Duodenal mucosa (tissue), 2 donors: Measurements from ENCODE around the gene TBC1D12.

Experiments used
- H3K27ac ChIP-seq: one replicate; pipeline ENCODE4 v1.7.0; 2013; ENCODE audit warnings: low read depth, low read length
- H3K27me3 ChIP-seq, 2 donors: one replicate each; pipeline ENCODE4 v1.7.0; 2013; ENCODE audit warnings: low read length in 2 of 2, control low read depth in 1 of 2; ENCODE audit not compliant: insufficient read depth in 2 of 2, control insufficient read depth in 1 of 2
- H3K36me3 ChIP-seq, 2 donors: one replicate each; pipeline ENCODE4 v1.7.0; 2013; ENCODE audit warnings: low read length in 2 of 2, control low read depth in 1 of 2; ENCODE audit not compliant: insufficient read depth in 2 of 2, control insufficient read depth in 1 of 2
- H3K4me1 ChIP-seq, 2 donors: one replicate each; pipeline ENCODE4 v1.7.0; 2013; ENCODE audit warnings: low read length in 2 of 2, control low read depth in 1 of 2; ENCODE audit not compliant: insufficient read depth in 2 of 2, control insufficient read depth in 1 of 2
- H3K4me3 ChIP-seq, 2 donors: one replicate each; pipeline ENCODE4 v1.7.0; 2013; ENCODE audit warnings: low read length in 2 of 2, low read depth in 1 of 2
- H3K9ac ChIP-seq, 2 donors: one replicate each; pipeline ENCODE4 v1.7.0; 2013; ENCODE audit warnings: low read length in 2 of 2, low read depth in 1 of 2
- H3K9me3 ChIP-seq, 2 donors: one replicate each; pipeline ENCODE4 v1.7.0; 2013; ENCODE audit warnings: low read length in 2 of 2, control low read depth in 1 of 2; ENCODE audit not compliant: control insufficient read depth in 1 of 2

TBC1D12 gene

DNA sequence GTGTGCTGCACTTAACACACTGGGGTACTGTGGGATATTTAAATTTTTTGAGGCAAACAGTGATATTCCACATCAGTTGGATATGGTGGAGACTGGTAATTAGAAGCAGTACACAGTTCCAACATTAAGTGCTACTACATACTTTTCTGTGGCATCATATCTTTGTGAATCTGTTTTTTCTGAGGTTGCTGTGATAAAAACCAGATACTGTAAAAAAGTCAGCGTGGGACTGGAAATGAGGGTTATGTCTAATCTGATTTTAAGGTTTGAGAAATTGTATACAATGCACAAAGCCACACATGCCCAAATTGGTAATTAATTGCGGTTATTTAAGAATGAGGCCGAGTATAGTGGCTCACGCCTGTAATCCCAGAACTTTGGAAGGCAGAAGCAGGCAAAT lies 41.2 kb downstream of the TBC1D12 start:
- Histone ChIP-seq H3K27me3 (no peaks in the 10 kb centered on the region), H3K9ac (no peak overlapping the region), H3K9me3 (no peaks in the 10 kb centered on the region), H3K4me1 (peaks cover 5 to 8% of the 10 kb centered on the region in 2 donors), H3K36me3 (no peaks in the 10 kb centered on the region), H3K4me3 (no peak overlapping the region), H3K27ac (no peak overlapping the region)

DNA sequence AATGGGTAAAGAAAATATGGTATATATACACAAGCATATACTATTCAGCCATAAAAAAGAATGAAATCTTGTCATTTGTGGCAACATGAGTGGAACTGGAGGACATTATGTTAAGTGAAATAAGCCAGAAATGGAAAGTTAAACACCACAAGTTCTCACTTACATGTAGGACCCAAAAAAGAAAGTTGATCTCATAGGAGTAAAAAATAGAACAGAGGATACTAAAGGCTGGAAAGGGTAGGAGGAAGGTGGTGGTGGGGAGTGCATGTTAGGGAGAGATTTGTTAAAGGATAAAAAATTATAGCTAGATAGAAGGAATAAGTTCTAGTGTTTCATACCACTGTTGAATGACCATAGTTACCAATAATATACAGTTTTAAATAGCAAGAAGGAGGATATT lies 48.4 kb downstream of the TBC1D12 start:
- peaks cover 0 to 4% of the 10 kb centered on the region in 2 donors for H3K9me3 ChIP-seq
- H3K36me3 ChIP-seq: peaks cover 0 to 3% of the 10 kb centered on the region in 2 donors
- H3K9ac ChIP-seq: no peak overlapping the region
- no peaks in the 10 kb centered on the region for H3K4me1 ChIP-seq
- H3K27ac ChIP-seq: no peak overlapping the region
- no peak overlapping the region for H3K4me3 ChIP-seq
- H3K27me3 ChIP-seq: no peaks in the 10 kb centered on the region

DNA sequence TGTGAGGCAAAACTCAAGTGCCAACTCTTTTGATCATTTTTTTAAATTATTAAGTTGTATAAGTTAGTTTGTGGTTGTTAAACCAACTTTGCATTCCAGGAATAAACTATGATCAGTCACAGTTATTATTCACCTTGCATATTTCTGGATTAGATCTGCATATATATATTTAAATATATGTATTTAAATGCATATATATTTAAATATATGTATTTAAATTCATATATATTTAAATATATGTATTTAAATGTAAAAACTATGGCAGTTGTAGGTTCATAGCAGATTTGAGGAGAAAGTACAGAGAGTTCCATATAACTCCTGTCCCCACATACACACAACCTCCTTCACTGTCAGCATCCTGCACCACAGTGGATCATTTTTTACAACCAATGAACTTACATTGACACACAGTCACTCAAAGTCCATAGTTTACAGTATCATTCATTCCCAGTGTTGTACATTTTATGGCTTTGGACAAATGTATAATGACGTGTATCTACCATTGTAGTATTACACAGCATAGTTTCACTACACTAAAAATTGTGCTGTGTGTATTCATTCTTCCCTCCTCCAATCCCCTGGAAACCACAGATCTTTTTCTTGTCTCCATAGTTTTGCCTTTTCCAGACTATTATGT lies 49.7 kb downstream of the TBC1D12 start:
- no peak overlapping the region for H3K4me3 ChIP-seq
- peaks cover 0 to 3% of the 10 kb centered on the region in 2 donors for H3K36me3 ChIP-seq
- H3K4me1 ChIP-seq: no peaks in the 10 kb centered on the region
- H3K9me3 ChIP-seq: peaks cover 0 to 4% of the 10 kb centered on the region in 2 donors
- H3K9ac ChIP-seq: no peak overlapping the region
- H3K27me3 ChIP-seq: no peaks in the 10 kb centered on the region
- no peak overlapping the region for H3K27ac ChIP-seq

DNA sequence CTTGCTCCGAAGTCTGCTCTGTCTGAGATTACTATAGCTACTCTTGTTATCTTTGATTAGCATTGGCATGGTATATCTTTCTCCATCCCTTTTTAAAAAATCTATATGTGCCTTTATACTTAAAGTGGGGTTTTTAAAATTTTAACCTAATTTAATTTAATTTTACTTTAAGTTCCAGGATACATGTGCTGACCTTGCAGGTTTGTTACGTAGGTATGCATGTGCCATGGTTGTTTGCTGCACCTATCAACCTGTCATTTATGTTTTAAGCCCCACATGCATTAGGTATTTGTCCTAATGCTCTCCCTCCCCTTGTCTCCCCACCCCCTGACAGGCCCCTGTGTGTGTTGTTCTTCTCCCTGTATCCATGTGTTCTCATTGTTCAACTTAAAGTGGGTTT lies 54.6 kb downstream of the TBC1D12 start:
- Histone ChIP-seq H3K27me3 (no peaks in the 10 kb centered on the region), H3K36me3 (peaks cover 0 to 10% of the 10 kb centered on the region in 2 donors), H3K9me3 (peaks cover 0 to 3% of the 10 kb centered on the region in 2 donors)

DNA sequence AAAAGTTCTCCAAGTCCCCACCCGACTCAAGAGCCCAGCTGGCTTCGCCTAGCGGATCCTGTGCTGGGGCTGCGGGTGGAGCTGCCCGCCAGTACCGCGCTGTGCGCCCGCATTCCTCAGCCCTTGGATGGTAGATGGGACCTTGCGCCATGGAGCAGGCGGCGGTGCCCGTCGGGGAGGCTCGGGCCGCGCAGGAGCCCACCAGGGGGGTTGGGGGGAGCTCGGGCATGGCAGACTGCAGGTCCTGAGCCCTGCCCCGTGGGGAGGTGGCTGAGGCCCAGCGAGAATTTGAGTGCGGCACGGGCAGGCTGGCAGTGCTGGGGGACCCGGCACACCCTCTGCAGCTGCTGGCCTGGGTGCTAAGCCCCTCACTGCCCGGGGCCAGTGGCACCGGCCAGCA lies 57.0 kb downstream of the TBC1D12 start:
- H3K27ac ChIP-seq: no peak overlapping the region
- peaks cover 0 to 10% of the 10 kb centered on the region in 2 donors for H3K36me3 ChIP-seq
- peaks cover 0 to 3% of the 10 kb centered on the region in 2 donors for H3K9me3 ChIP-seq
- no peaks in the 10 kb centered on the region for H3K27me3 ChIP-seq
- H3K9ac ChIP-seq: no peak overlapping the region
- H3K4me1 ChIP-seq: no peaks in the 10 kb centered on the region
- no peak overlapping the region for H3K4me3 ChIP-seq

More for the DNA sequence above, 54.6 kb downstream of the TBC1D12 start:
- no peaks in the 10 kb centered on the region for H3K4me1 ChIP-seq
- no peak overlapping the region for H3K4me3 ChIP-seq
- no peak overlapping the region for H3K9ac ChIP-seq
- H3K27ac ChIP-seq: no peak overlapping the region

DNA sequence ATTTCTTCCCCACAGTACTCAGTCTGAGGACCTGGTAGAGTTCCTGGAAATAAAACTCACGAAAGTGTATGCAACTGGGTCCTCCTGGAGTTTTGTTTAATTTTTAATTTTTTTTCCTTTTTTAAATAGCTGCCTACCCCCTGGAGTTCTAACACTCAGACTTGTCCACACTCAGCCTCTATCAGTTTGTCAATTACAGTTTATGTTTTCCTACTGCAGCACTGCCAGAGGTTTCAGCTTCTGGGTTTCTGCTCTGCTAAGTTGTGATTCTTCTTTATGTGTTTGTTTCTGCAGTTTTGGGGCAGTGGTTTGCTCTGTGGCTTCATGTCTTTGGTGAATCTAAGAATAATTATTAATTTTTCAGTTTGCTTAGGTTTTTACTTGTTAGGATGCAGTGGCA lies 59.2 kb downstream of the TBC1D12 start:
- no peak overlapping the region for H3K9ac ChIP-seq
- no peak overlapping the region for H3K4me3 ChIP-seq
- no peak overlapping the region for H3K27ac ChIP-seq
- H3K9me3 ChIP-seq: peaks cover 0 to 3% of the 10 kb centered on the region in 2 donors
- no peaks in the 10 kb centered on the region for H3K4me1 ChIP-seq
- peaks cover 0 to 10% of the 10 kb centered on the region in 2 donors for H3K36me3 ChIP-seq
- no peaks in the 10 kb centered on the region for H3K27me3 ChIP-seq

GRCh38 chr10:94462130-94462529 lies 59.8 kb downstream of the TBC1D12 start:
- Histone ChIP-seq H3K4me1 (no peaks in the 10 kb centered on the region), H3K27ac (no peak overlapping the region), H3K27me3 (no peaks in the 10 kb centered on the region), H3K9me3 (peaks cover 0 to 3% of the 10 kb centered on the region in 2 donors), H3K36me3 (peaks cover 0 to 10% of the 10 kb centered on the region in 2 donors), H3K4me3 (no peak overlapping the region), H3K9ac (no peak overlapping the region)

DNA sequence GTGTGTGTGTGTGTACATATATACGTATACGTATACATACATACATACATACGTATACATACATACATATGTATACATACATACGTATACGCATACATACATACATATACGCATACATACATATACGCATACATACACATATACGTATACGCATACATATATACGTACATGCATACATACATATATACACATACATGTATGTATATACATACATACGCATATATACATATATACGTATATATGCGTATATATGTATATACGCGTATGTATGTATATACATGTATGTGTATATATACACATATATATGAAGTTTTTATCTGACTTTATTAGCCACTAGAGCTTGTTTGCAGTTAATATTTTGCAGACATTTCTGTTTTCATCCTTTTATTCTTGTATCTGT lies 63.3 kb downstream of the TBC1D12 start:
- Histone ChIP-seq H3K27ac (no peak overlapping the region), H3K4me1 (no peaks in the 10 kb centered on the region), H3K4me3 (no peak overlapping the region), H3K9ac (no peak overlapping the region), H3K9me3 (no peaks in the 10 kb centered on the region), H3K27me3 (no peaks in the 10 kb centered on the region), H3K36me3 (no peaks in the 10 kb centered on the region)

DNA sequence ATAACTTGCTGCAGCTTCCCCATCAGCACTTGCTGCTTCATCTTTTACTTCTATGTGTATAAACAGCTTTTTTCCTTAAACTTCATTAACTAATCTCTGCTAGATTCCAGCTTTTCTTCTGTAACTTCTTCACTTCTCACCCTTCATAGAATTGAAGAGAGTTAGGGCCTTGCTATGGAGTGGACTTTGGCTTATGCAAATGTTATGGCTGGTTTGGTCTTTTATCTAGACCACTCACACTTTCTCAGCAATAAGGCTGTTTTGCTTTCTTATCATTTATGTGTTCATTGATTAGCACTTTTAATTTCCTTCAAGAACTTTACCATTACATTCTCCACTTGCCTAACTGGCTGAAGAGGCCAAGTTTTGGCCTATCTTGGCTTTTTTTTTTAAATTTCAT lies 79.1 kb downstream of the TBC1D12 start:
- Histone ChIP-seq H3K9ac (no peak overlapping the region), H3K27ac (no peak overlapping the region), H3K4me1 (peaks cover 0 to 11% of the 10 kb centered on the region in 2 donors), H3K36me3 (no peaks in the 10 kb centered on the region), H3K9me3 (peaks cover 0 to 9% of the 10 kb centered on the region in 2 donors), H3K27me3 (no peaks in the 10 kb centered on the region), H3K4me3 (no peak overlapping the region)

- Histone ChIP-seq H3K9ac (no peak overlapping the region), H3K27ac (no peak overlapping the region), H3K9me3 (peaks cover 0 to 9% of the 10 kb centered on the region in 2 donors), H3K4me1 (peaks cover 0 to 8% of the 10 kb centered on the region in 2 donors), H3K36me3 (no peaks in the 10 kb centered on the region), H3K27me3 (no peaks in the 10 kb centered on the region), H3K4me3 (no peak overlapping the region)
These were observed 81.6 kb downstream of the TBC1D12 start for GRCh38 chr10:94483970-94484369.
